Skin epidermis (tissue), 12 donors: ENCODE results near the gene DENND1A.

ENCODE experiments used
- H3K27ac ChIP-seq, 21 experiments: fragments of 200-600 bp; sonication (generic) in 11 of 21; one replicate each; pipeline ENCODE4 v1.5.0; 2020; ENCODE audit warnings: mild to moderate bottlenecking in 3 of 21, inconsistent platforms in 2 of 21, moderate library complexity in 2 of 21
- H3K4me3 ChIP-seq, 7 experiments: fragments of 200-600 bp; sonication (generic) in 2 of 7; one replicate each; pipeline ENCODE4 v1.5.0; 2020; ENCODE audit warnings: inconsistent platforms in 2 of 7, mild to moderate bottlenecking in 2 of 7, moderate library complexity in 1 of 7

The DENND1A gene

DNA sequence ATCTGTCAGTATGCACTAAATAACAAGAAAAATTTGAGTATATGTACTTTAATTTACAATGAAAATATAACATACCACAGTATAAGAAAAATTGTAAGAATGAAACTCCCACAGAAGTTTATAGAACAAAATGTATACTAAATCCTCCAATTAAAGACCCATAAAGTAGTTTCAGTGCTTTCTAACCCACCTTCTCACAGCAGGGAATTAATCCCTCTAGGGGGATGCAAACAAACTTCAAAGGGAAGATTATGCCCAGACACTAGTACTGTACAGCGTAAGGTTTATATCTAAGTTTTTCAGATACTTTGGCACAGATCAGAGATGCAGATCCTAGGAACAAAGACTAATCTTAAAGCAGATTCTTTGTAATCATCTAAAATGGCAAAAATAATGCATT lies 57.2 kb downstream of the DENND1A start:
- Histone ChIP-seq H3K4me3 (no peak overlapping the region), H3K27ac (no peak overlapping the region)

DNA sequence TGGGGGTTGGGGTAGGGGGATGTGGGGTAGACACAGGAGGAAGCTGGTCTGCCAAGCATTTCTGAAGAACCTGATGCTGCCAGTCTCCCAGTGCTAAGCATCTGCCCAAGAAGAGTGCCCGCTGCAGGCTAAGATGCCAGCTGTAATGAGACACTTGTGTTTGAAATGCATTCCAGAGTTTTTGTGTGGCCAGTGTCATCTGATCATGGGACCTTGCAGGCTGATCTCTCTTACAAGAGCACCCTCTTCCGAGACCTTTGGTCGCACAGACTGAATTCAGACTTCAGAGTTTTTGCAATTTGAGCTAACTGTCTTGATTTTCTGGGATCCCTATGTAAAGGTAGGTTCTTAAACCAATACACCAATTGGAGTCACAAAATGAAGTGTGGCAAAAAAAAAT lies 58.1 kb downstream of the DENND1A start:
- no peak overlapping the region for H3K4me3 ChIP-seq
- no peak overlapping the region for H3K27ac ChIP-seq

DNA sequence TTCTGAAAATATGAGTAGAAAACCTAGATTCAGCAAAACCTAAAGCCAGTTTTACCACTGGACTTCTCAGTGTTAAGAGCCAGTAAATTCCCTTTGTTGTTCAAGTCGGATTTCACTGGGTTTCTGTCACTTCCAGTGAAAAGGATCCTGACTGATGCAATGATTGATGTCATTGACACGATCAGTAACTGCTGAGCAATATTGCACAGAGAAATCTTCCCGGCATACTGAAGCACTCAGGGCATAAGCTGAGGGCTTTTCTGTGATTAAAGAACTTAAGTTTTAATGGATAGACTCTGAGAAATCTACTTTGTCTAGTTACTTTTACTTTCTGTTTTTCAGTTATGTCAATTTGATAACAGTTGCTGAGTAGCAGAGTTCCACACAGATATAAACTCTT lies 61.9 kb downstream of the DENND1A start:
- peak overlapping the region in 5 of 21 experiments; percentile 3 to 60 (median 37) for H3K27ac ChIP-seq
- H3K4me3 ChIP-seq: no peak overlapping the region

DNA sequence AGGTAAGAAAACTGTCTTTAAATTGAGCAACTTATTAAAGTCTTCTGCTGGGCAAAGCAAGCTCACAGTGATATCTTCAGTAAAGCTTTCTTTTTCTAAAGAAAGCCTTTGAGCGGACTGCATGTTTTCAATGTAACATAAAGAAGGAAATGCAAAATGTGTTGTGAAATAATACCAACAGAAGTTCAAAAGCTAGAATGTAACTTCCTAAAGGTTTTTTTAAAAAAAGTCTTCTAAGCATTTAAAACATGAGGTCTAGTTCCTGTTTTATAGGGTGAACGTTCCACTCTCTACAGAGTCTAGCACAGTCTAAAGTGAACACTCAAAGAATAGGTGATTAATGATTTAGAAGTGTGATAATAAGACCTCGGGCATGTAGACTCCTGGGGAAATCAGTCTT lies 62.9 kb downstream of the DENND1A start:
- no peak overlapping the region for H3K4me3 ChIP-seq
- peak overlapping the region in 4 of 21 experiments; percentile 13 to 57 (median 32) for H3K27ac ChIP-seq

DNA sequence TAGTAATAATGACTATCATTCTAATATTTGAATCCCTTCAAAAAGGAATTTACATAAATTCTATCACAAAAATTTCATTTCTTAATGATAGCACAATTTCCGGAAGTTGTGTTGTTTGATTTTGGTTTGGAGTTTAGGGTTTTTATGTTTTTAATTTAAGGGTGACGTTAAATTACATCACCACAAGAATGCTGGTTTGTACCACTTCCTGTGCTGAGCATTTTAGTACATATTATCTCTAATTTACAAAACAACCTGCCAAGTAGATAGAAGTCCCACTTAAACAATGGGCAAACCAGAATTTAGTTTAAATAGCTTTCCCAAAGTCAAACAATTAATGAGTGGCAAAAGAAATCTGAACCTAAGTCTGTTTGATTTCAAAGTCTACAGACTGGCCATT lies 63.4 kb downstream of the DENND1A start:
- Histone ChIP-seq H3K4me3 (no peak overlapping the region), H3K27ac (peak overlapping the region in 4 of 21 experiments; percentile 3 to 42 (median 20))

DNA sequence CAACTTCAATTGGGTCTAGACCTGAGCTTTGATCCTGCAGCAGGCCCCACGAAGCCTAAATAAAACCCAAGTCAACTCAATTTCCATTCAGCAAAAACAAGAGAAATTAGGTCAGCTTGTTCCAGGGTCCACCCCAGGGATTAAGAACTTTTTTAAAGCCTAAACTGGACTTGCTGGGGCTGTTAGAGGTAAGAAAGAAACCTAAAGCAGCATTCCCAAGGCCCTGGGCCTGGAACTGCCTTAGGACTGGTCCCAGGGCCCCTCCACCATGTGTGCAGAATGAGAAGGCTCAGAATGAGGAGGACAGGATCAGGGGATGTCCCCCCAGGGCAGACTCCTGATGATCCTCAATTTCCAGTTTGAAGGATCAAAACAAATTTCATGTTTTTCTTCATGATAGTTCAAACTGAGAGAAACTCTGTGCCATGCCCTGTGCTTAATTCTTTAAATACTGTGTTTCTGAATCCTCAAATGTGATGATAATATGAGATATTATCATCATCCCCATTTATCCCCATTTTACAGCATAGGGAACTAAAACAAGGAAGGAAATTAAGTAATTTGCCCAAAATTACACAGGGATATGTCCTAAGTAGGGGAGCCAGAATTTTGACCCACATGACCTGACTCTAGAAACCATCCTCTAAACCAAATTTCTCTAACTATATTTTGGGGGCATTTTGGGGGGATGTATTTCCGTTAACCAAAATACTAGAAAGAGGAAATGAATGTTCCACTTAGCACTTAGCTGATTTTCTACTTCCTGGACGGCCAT lies 64.5 kb downstream of the DENND1A start:
- Histone ChIP-seq H3K27ac (no peak overlapping the region), H3K4me3 (no peak overlapping the region)

DNA sequence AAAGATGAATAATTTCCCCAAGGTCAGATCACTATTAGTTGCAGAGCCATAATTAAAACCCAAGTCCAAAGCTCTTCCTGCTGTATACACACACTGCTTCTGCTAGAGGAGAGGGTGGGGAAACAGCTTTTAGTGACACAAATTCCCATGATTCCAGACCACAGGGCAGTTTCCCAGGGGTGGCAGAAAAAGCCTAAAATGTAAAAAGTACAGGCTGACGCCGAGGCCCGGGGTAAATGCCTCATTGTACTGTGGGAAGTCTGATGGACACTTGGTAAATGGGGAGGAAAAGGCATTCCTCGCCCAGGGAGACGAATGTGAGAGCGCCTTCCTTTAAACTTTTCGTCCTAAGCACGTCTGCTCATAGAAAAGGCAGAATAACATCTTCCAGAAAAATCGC lies 65.7 kb downstream of the DENND1A start:
- Histone ChIP-seq H3K4me3 (no peak overlapping the region), H3K27ac (no peak overlapping the region)

DNA sequence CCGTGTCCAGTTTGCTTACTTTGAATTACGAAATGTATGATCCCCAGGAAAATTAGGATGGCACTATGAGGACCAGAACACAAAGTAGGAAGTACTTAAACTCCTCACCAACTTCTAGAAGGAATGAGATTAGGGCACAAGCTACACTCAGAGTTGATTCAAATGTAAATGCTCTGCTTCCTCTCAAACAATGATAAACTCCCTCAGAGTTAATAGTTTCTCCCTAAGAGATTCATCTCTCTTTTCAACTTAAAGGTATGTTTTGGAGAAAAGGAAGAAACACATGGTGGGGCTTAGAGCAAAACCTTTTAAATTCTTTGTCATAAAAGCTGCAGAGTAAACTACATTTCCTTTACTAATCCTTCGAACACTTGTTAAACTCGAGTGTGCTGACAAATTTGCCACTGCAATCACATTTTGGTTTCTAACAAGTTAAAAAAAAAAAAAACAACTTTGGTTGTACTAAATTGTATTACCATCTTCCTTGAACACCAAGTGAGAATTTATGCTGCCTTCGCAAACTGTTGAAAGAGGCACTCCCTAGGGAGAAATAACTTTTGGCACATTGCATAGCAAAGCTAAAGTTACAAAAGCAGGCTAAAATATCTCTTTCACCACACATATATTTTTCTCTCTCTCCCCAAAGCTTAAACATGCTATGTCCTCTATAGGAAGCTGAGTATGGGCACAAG lies 66.6 kb downstream of the DENND1A start:
- no peak overlapping the region for H3K4me3 ChIP-seq
- H3K27ac ChIP-seq: no peak overlapping the region

DNA sequence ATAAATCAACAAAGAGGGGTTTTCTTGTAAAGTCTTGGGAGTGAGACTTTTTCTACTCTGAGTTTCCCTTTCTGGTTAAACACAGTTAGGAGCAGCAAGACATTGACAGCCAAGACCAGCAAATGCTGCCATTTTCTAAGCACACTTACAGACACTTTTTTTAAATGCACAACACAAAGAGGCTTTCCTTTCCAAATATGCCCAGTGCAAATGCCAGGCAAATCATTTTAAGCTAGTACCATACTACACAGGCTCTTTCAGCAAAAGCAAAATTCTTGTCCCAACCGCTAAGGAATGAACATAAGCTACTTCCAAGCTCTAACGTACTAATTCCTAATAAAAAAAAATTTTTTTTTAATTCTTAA lies 68.2 kb downstream of the DENND1A start:
- H3K4me3 ChIP-seq: no peak overlapping the region
- H3K27ac ChIP-seq: no peak overlapping the region

DNA sequence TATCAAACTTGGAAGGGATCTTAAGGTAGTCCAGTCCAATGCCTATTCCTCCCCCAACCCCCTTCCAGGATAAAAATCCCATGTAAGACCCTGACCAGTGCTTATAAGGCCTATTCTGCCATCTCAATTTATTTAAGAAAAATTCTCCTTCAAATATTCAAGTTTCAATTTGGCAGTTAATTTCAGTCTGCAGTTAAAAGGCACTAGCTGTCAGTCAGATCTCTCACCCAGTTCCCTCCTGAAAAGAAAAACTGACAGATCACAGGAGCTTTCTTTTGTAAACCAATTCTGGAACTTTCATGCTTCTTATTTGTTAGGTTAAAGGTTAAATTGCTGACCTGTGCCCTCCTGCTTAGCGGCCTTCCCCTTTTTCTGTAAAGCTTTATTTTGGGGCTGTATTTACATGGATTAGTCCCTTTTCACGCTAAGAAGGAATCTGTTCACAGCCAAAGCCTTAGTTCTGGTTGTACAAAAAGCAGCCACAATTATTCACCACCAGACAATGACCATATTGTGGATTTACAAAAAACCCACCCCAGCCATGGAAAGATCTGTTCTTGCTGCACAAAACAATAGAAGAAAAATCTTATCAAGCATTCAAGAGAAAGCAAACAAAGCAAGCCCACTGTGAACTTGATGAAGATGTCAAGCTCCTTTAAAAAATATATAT lies 68.7 kb downstream of the DENND1A start:
- no peak overlapping the region for H3K4me3 ChIP-seq
- no peak overlapping the region for H3K27ac ChIP-seq

DNA sequence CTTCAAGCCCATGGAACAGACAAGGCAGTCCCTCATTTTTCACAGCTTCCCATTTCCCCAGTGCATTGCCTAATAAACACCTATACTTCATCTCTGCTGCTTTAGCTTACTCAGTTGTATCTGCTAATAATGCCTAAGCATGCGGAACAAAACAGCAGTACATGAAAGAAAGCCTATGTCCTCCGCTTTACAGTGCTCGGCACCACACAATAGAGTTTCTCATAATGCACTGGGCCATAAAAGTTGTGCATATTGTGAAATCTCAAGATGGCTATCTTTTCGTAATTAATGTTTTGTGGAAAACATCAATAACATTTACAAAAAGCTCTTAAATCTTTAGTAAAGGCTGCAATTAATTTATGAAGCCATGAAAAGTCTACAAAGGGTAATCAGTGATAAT lies 69.3 kb downstream of the DENND1A start:
- no peak overlapping the region for H3K4me3 ChIP-seq
- no peak overlapping the region for H3K27ac ChIP-seq

DNA sequence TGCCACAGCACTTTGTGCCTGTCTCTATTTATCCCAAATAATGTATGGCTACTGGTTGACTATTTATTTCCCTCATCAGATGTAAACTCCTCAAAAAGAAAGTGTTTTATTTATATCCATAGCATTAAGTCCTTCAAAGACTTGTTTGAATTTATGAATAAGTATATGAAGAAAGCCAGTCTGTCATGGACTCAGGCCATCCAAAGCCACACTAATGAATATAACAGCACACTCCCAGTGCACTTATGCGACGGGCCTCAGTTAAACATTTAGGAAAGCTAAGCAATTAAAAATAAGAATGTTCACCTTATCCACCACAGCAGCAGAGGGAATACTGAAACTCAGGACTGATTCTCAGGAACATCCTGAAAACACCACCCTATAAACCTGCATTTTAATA lies 77.5 kb downstream of the DENND1A start:
- H3K4me3 ChIP-seq: no peak overlapping the region
- H3K27ac ChIP-seq: no peak overlapping the region

DNA sequence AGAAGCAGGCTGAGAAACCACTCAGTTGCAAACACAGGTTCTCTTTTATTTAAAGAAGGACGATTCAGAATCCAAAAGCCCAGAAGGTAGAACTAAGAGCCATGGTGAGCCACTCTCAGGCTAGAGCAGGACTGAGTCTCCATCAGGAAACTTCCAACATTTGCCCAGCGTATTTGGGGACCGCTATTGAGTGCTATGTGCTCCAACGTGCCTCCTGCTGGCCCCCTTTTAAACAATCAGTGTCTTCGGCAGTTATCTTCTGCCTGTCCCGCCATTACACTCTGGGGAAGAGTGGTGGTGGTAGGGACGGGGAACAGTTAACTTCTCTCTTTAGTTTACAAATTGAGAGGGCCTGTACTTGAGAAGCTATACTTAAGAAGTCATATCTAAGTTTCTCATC lies 78.1 kb downstream of the DENND1A start:
- H3K4me3 ChIP-seq: no peak overlapping the region
- no peak overlapping the region for H3K27ac ChIP-seq

DNA sequence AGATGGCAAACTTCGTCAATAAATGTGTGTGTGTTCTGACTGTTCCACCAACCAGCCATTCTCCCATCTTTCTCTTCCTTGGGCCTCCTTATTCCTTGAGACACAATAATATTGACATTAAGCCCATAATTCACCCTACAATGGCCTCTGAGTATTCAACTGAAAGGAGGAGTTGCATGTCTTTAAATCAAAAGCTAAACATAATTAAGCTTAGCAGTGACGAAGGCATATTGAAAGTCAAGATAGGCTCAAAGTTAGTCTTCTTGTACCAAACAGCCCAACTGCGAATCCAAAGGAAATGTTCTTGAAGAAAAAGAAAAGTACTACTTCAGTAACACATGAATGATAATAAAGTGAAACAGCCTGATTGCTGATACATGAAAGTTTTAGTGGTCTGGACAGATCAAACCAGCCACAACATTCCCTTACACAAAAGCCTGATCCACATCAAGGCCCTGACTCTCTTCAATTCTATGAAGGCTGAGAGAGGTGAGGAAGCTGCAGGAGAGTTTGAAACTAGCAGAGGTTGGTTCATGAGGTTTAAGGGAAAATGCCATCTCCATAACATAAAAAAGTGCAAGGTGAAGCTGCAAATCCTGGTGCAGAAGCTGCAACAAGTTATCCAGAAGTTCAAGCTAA lies 81.4 kb downstream of the DENND1A start:
- no peak overlapping the region for H3K4me3 ChIP-seq
- H3K27ac ChIP-seq: no peak overlapping the region

DNA sequence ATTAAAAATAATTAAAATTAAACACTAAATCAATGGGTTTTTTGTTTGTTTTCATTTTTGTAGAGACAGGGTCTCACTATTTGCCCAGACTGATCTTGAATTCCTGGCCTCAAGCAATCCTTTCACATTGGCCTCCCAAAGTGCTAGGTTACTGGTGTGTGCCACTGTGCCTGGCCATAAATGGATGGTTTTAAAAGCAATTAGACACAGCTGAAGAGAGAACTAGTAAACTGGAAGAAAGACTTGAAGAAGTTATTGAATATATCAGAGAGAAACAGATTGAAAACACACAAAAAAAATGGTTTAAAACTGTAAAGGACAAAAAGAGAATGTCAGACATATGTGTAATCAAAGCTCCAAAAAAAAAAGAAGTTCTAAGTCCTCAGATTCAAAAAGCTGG lies 83.0 kb downstream of the DENND1A start:
- H3K4me3 ChIP-seq: no peak overlapping the region
- H3K27ac ChIP-seq: no peak overlapping the region

DNA sequence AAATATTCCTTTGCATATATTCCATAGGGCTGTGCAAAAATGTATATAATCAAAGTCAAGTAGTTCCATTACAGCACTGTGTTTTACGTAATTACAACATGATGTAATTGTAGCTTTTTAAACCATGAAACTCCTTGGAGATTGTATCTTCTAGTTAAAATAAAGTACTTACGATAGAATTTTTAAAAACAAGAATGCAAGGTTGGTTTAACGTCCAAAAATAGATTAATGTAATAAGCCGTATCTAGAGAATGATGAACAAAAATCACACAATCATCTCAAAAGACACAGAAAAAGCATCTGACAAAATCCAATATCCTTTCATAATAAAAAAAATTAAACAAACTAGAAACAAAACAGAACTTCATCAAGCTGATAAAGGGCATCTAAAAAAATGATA lies 86.2 kb downstream of the DENND1A start:
- Histone ChIP-seq H3K4me3 (no peak overlapping the region), H3K27ac (no peak overlapping the region)

DNA sequence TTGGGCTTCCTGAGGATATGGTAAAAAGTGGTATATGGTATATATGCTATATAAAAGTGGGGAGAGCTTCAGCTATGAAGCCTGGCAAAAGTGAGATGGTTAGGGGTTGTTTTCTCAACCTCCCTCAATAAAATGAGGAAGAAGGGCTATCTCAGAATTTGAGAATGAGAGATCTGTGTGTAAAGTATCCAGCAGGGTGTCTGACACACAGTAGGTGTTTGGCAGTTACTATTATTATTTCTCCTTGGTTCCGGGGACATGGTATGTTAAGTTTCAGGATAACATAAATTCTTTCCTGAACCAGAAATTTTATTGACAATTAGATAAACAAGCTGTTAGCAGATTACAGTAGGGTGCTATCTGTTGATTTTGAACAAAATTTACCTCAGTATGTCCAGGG lies 94.1 kb downstream of the DENND1A start:
- H3K27ac ChIP-seq: peak overlapping the region in 1 of 21 experiments; percentile 20
- H3K4me3 ChIP-seq: no peak overlapping the region

DNA sequence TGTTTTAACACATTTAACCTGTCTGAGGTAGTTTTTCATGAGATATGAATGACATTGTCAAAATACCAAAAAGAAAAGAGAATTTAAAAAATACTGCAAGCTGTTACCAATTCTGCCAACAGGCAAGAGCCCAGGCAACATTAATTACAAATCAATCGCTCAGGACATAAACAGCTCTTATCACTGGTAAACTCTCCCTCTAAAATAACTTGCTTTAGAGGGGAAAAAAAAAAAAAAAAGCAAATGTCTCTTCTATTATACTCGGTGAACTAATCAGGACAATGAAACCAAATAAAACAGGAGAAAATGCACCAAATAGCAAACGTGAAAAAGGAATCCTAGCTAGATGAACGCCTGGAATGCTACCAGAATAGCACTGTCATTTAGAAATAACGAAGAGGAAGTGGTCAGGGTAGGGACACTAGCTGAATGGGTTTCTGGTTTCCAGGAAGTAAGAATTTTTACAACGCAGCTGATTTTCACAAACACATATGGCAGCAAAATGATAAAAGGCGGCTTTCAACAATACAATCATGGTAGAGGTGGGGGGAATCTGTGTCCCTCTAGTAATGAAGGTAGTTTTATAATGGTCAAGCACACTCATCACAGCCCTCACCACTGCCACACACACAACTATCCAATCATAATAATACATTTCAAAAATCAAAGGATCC lies 94.9 kb downstream of the DENND1A start:
- Histone ChIP-seq H3K4me3 (no peak overlapping the region), H3K27ac (peak overlapping the region in 1 of 21 experiments; percentile 20)

DNA sequence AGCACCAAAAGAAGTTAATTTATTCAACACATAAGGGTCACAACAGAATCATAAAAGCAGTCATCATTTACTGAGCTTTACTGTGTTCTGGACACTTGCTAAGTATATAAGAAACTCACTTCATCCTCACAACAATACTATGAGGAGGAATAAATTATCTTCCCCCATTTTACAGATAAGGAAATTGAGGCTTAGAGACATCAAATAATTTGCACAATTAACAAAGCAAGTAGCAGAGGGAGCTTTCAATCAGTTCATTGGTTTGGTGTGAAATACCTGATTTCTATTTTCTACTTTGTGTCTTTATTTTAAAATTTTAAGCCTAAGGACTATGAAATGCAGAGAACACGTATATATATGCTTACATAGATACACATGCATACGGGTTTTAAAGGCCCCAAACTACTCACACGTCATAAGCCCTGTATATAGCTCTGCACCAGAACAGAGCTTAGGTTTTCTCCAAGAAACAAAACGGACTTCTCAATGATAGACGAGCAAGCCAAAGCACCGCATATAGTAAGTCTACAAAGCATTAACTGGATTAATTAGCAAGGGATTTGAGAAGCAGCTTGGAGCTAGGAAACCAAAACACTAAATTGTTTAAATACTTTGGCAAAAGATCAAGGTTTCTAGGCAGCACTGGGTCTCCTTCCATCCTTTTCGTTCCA lies 95.6 kb downstream of the DENND1A start:
- Histone ChIP-seq H3K4me3 (no peak overlapping the region), H3K27ac (no peak overlapping the region)
